Subcutaneous adipose tissue (tissue), 4 donors: ENCODE results near the gene CCDC120. TPM values are rescaled to one million over a fixed set of nuclear protein-coding genes. Genes with fewer than 3 reads are reported as not detected.

ENCODE experiments used
- total RNA-seq, 4 donors: library from RNA; depleted of rRNA; stranded (reverse); fragments of >200 nt; gene quantifications; one replicate each; pipeline ENCODE4 v1.1.0, GENCODE V29; 2016
- TF ChIP-seq, protein P1 (sequence below): fragments of 450-650 bp; IDR thresholded peaks from one replicate; pipeline ENCODE4 v1.5.1; 2016; ENCODE audit warnings: low read depth, mild to moderate bottlenecking, control low read depth, antibody characterized with exemption, moderate library complexity

CCDC120 gene
- total RNA-seq, 4 donors from 2014 or later = 0.44 to 3.1 (median 1.2) TPM

DNA sequence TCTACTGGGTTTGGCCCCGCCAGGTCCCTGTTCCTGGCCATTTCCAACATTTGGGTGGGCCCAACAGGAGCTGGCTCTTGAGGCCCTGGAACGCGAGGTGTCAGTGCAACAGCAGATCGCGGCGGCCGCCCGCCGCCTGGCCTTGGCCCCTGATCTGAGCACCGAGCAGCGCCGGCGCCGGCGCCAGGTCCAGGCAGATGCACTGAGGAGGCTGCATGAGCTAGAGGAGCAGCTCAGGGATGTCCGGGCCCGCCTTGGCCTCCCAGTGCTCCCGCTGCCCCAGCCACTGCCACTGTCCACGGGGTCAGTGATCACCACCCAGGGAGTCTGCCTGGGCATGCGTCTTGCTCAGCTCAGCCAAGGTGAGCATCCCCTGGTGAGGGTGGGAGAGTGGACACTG, 5.5 kb downstream of the CCDC120 start:
- TF ChIP-seq, protein P1, sequence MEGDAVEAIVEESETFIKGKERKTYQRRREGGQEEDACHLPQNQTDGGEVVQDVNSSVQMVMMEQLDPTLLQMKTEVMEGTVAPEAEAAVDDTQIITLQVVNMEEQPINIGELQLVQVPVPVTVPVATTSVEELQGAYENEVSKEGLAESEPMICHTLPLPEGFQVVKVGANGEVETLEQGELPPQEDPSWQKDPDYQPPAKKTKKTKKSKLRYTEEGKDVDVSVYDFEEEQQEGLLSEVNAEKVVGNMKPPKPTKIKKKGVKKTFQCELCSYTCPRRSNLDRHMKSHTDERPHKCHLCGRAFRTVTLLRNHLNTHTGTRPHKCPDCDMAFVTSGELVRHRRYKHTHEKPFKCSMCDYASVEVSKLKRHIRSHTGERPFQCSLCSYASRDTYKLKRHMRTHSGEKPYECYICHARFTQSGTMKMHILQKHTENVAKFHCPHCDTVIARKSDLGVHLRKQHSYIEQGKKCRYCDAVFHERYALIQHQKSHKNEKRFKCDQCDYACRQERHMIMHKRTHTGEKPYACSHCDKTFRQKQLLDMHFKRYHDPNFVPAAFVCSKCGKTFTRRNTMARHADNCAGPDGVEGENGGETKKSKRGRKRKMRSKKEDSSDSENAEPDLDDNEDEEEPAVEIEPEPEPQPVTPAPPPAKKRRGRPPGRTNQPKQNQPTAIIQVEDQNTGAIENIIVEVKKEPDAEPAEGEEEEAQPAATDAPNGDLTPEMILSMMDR = no peak

DNA sequence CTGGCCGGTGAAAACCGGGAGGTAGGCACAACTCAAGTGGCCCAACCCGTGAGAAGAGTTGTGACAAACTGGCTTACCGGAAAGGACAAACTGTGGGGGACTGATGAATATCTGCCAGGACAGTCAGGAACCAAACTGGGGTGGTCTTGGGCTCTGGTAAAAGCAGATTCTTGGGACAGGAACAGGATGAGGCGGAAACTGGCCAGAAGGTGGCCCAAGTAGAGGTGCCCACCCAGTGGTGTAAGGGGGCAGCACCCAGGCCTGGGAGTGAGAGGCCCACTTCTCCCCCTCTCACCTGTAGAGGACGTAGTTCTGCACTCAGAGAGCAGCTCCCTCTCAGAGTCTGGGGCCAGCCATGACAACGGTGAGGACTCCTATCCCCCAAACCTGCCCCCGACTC, 5.9 kb downstream of the CCDC120 start:
- TF ChIP-seq, protein P1 = no peak

DNA sequence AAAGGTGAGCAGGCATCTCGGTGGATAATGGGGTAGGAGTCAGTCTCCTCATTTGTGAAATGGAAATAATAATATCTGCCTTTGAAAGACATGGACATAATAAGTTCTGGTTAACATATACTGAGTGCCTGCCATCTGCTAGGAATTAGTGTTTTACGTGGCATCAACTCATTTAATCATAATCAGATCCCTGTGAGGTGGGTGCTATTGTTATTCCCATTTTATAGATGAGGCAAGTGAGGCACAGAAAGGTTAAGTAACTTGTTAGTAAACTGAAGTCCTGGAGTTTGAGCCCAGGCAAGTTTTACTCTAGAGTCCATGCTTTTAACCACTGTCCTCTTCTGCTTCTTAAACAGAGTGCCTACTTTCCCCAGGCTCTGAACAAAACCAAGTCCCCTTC, 7.5 kb downstream of the CCDC120 start:
- TF ChIP-seq, protein P1 = no peak

DNA sequence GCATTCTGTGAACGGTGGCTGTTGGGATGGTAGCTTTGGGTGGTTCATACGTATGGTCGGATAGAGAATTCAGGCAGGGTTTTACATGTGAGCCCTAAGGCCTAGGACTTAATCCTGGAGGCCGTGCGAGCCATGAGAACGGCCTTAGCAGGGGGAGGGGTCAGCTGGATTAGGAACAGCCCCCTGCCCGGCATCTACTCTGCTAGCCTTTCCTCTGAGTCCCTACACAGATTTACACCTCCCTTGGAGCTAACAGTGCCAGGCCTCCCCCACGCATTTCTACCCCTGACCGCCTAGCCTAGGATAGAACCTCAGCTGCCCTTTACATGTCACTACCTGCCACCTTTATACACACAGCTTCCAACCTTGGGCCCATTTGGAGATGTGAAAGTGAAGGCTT, 7.9 kb downstream of the CCDC120 start:
- TF ChIP-seq, protein P1 = no peak

DNA sequence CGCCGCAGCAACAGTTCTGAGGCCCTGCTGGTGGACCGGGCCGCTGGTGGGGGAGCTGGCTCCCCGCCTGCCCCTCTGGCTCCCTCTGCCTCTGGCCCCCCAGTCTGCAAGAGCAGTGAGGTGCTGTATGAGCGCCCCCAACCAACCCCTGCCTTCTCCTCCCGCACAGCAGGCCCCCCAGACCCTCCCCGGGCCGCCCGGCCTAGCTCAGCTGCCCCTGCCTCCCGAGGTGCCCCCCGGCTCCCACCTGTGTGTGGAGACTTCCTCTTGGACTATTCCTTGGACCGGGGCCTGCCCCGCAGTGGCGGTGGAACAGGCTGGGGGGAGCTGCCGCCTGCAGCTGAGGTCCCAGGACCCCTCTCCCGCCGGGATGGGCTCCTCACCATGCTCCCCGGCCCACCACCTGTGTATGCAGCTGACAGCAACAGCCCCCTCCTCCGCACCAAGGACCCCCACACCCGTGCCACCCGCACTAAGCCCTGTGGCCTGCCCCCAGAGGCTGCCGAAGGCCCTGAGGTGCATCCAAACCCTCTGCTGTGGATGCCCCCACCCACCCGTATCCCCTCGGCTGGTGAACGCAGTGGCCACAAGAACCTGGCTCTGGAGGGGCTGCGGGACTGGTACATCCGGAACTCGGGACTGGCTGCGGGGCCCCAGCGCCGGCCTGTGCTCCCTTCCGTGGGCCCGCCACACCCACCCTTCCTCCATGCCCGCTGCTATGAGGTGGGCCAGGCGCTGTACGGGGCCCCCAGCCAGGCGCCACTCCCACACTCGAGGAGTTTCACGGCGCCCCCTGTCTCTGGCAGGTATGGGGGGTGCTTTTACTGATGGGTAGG, 8.7 kb downstream of the CCDC120 start:
- TF ChIP-seq, protein P1 = no peak

DNA sequence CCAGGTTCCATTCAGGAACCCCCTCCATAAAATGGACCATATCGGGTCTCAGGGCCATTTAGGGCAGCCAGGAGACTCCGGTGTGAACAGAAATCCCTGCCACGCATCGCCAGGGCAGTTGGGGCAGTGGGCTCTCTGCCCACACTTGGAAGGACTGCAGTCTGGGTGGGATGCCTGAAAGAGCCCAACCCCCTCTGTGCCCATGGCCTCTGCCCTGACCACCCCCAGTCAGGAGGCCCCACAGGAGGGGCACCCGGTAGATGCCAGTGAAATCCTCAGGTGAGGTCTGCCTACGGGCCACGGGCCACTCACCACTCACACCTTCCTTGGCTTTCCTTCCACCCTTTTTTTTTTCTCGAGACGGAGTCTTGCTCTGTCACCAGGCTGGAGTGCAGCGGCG, 10.2 kb downstream of the CCDC120 start:
- TF ChIP-seq, protein P1 = no peak

DNA sequence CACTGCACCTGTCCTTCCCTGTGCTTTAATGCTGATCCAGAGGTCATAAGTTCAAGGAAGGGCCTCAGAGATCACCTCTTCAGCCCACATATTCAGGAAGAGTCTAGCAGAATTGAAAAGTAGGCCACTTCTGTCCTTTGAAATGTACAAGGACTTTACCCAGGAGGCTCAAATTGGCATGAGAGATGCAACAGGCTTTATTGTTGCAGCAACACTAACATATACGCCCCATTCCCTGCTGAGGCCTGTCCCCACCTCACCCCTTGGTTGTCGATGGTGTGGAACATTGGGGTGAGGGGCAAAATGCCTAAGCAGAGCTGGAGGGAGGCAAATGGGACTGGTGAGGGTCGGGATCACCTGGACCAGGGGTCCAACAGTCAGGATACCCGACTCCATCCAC, 12.2 kb downstream of the CCDC120 start:
- TF ChIP-seq, protein P1 = no peak
